Panc1 (cell line): ENCODE measurements around the gene SYF2. TPM values are rescaled to one million over a fixed set of nuclear protein-coding genes. Genes with fewer than 3 reads are reported as not detected.
A peak's percentile ranks its signal among the peaks of the same experiment; 100 is the strongest.
"Not testable (repeated sequence)": the region's sequence is repeated elsewhere in the genome, so short reads cannot be mapped to it uniquely, and the experiment has no call there.

Experiments
- ATAC-seq: fragments of 200-7000 bp; cut with Tn5 transposase; 2 replicates; pipeline ENCODE4 v1.9.1; 2020; ENCODE audit warnings: mild to moderate bottlenecking, moderate library complexity
- BruUV-seq: library from RNA; stranded (reverse); fragments of 400-500 nt; replicated peaks from 2 replicates; lab custom pipeline; 2021; lab: Mats Ljungman, UMichigan
- CTCF ChIA-PET: fragments of 300-600 bp; sonication (Branson Sonifier 250); formaldehyde crosslinking; loops from one replicate; lab custom pipeline; 2022; ENCODE audit warnings: antibody characterized with exemption; lab: Charles Lee
- POLR2A ChIA-PET: fragments of 300-600 bp; sonication (Branson Sonifier 250); formaldehyde crosslinking; loops from one replicate; lab custom pipeline; 2022; ENCODE audit warnings: antibody characterized with exemption; lab: Charles Lee
- DNase-seq: peaks from one replicate; pipeline ENCODE4 v3.0.0-alpha.2; 2010; ENCODE audit warnings: low read depth, low spot score
- H3K27ac ChIP-seq: 2 replicates; pipeline ENCODE4 v1.5.1; 2011; ENCODE audit warnings: mild to moderate bottlenecking, low read length, inconsistent platforms
- H3K27me3 ChIP-seq: fragments of 200-500 bp; sonication (Bioruptor generic); 2 replicates; pipeline ENCODE4 v1.6.0; 2014; ENCODE audit warnings: low read length, inconsistent platforms; ENCODE audit not compliant: control insufficient read depth, insufficient read depth
- H3K36me3 ChIP-seq: fragments of 200-500 bp; sonication (Bioruptor generic); 2 replicates; pipeline ENCODE4 v1.5.1; 2014; ENCODE audit warnings: inconsistent platforms, mild to moderate bottlenecking, low read length, moderate library complexity; ENCODE audit not compliant: control insufficient read depth, insufficient read depth
- H3K4me1 ChIP-seq: 2 replicates; pipeline ENCODE4 v1.5.1; 2011; ENCODE audit warnings: inconsistent platforms, mild to moderate bottlenecking, low read length, moderate library complexity; ENCODE audit not compliant: control insufficient read depth, insufficient read depth
- H3K4me3 ChIP-seq, 2 experiments: 2 replicates each; pipeline ENCODE4 v1.5.1; 2011 to 2012; ENCODE audit warnings: low read depth in 2 of 2, low read length in 2 of 2, mild to moderate bottlenecking in 2 of 2, inconsistent platforms in 1 of 2, moderate library complexity in 1 of 2
- H3K9me3 ChIP-seq: fragments of 200-500 bp; sonication (Bioruptor generic); 2 replicates; pipeline ENCODE4 v1.5.1; 2014; ENCODE audit warnings: low read depth, mild to moderate bottlenecking, inconsistent platforms, low read length, moderate library complexity; ENCODE audit not compliant: control insufficient read depth, insufficient read depth
- POLR2AphosphoS5 ChIP-seq: IDR thresholded peaks from 2 replicates; pipeline ENCODE4 v1.6.1; 2012; ENCODE audit warnings: mild to moderate bottlenecking, low read depth, low read length, moderate library complexity
- SIN3A ChIP-seq: IDR thresholded peaks from 2 replicates; pipeline ENCODE4 v1.6.1; 2012; ENCODE audit warnings: low read depth, mild to moderate bottlenecking, low read length, moderate library complexity, borderline replicate concordance; ENCODE audit not compliant: insufficient read depth
- TCF7L2 ChIP-seq: IDR thresholded peaks from 2 replicates; pipeline ENCODE4 v1.6.1; 2011; ENCODE audit warnings: mild to moderate bottlenecking, low read depth, low read length, inconsistent platforms
- in situ Hi-C: cut with HindIII; loops from 2 replicates; pipeline ENCODE4 v1.10.0; 2016; ENCODE audit warnings: low sequenced_read_pairs, low pct_unique_long_range_greater_than_20kb
- intact Hi-C: fragments of 100-400 bp; cut with micrococcal nuclease; formaldehyde crosslinking; loops from one replicate; pipeline ENCODE4 v1.10.0; 2022; ENCODE audit not compliant: unreplicated experiment
- total RNA-seq: library from RNA; stranded (reverse); gene quantifications from one replicate; pipeline ENCODE4 v1.2.1, GENCODE V29; 2021; ENCODE audit not compliant: unreplicated experiment
- TF ChIP-seq, protein P1 (sequence below), 2 experiments: IDR thresholded peaks; 2 replicates each; pipeline ENCODE4 v1.6.1; 2011 to 2012; ENCODE audit warnings: low read depth in 2 of 2, control low read depth in 1 of 2, low read length in 1 of 2, mild to moderate bottlenecking in 1 of 2, moderate library complexity in 1 of 2; ENCODE audit not compliant: insufficient read depth in 1 of 2
- TF ChIP-seq, protein P2 (sequence below): fragments of 450-650 bp; IDR thresholded peaks from 2 replicates; pipeline ENCODE4 v1.5.1; 2017; ENCODE audit warnings: mild to moderate bottlenecking

SYF2 gene
- total RNA-seq, 1 experiment from 2014 or later: 28.9 TPM

DNA sequence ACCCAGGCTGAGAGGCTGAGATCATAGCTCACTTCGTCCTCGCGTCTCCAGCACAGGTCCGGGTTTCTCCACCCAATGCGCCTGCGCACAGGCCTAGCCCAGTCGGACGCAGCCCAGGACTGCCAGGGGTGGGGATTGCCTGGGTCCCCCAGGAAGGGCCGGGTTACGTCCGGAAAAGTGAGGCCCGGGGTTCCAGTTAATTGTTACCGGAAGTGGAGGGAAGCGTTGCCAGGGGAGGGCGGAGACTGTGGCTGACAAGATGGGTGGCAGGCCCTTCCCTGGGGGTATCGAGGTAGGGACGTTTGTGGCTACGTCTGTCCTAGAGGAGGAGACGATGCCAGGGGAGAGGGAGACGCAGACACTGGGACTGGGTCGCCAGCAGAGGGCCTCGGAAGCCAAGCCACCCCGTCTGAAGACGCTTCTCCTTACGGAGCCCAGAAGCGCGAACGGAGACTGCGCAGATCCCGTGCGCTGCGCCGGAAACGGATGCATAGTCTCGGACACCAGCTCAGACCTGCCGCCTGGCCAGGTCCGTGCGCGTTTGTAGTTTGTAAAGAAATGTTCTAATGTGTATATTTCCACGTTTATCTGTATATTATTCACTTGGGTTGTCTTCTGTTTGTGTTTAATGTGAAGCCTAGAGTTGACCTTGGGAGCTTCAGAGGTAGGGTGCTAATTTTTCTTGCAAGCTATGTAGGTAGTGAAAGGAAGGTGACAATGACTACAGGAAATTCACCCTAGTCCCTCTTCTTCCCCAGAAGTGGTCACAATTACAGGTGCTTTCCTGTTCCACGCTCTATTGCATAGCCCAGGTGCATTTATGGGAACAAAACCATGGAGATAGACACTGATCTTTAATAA is 7.6 kb upstream of the SYF2 start:
- in situ Hi-C loops: no loop called here
- peaks cover 28% of the 10 kb centered on the region for H3K36me3 ChIP-seq
- ATAC-seq: peak; percentile 92
- DNase-seq: peak; percentile 90
- BruUV-seq: no TSS peak
- intact Hi-C loops: no loop called here
- H3K4me1 ChIP-seq: peaks cover 27% of the 10 kb centered on the region
- H3K9me3 ChIP-seq: no peaks in the 10 kb centered on the region
- no peaks in the 10 kb centered on the region for H3K27me3 ChIP-seq
- peak overlapping the region; percentile 46 to 63 for H3K4me3 ChIP-seq
- TF ChIP-seq, protein P1, sequence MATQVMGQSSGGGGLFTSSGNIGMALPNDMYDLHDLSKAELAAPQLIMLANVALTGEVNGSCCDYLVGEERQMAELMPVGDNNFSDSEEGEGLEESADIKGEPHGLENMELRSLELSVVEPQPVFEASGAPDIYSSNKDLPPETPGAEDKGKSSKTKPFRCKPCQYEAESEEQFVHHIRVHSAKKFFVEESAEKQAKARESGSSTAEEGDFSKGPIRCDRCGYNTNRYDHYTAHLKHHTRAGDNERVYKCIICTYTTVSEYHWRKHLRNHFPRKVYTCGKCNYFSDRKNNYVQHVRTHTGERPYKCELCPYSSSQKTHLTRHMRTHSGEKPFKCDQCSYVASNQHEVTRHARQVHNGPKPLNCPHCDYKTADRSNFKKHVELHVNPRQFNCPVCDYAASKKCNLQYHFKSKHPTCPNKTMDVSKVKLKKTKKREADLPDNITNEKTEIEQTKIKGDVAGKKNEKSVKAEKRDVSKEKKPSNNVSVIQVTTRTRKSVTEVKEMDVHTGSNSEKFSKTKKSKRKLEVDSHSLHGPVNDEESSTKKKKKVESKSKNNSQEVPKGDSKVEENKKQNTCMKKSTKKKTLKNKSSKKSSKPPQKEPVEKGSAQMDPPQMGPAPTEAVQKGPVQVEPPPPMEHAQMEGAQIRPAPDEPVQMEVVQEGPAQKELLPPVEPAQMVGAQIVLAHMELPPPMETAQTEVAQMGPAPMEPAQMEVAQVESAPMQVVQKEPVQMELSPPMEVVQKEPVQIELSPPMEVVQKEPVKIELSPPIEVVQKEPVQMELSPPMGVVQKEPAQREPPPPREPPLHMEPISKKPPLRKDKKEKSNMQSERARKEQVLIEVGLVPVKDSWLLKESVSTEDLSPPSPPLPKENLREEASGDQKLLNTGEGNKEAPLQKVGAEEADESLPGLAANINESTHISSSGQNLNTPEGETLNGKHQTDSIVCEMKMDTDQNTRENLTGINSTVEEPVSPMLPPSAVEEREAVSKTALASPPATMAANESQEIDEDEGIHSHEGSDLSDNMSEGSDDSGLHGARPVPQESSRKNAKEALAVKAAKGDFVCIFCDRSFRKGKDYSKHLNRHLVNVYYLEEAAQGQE (IDR thresholded peaks at IDR 0.05; ENCODE audit: insufficient read depth in 1 of 2, low read depth in 2 of 2, low read length in 1 of 2): 0 out of 4 replicates have a peak, but pooled peaks of 1 of the 2 experiments have one; percentile 61
- TF ChIP-seq, protein P2, sequence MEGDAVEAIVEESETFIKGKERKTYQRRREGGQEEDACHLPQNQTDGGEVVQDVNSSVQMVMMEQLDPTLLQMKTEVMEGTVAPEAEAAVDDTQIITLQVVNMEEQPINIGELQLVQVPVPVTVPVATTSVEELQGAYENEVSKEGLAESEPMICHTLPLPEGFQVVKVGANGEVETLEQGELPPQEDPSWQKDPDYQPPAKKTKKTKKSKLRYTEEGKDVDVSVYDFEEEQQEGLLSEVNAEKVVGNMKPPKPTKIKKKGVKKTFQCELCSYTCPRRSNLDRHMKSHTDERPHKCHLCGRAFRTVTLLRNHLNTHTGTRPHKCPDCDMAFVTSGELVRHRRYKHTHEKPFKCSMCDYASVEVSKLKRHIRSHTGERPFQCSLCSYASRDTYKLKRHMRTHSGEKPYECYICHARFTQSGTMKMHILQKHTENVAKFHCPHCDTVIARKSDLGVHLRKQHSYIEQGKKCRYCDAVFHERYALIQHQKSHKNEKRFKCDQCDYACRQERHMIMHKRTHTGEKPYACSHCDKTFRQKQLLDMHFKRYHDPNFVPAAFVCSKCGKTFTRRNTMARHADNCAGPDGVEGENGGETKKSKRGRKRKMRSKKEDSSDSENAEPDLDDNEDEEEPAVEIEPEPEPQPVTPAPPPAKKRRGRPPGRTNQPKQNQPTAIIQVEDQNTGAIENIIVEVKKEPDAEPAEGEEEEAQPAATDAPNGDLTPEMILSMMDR: peak; percentile 81
- TF ChIP-seq SIN3A: no peak
- peak; percentile 97 for TF ChIP-seq POLR2AphosphoS5
- TF ChIP-seq TCF7L2: no peak
- ChIA-PET POLR2A (interaction anchor here (0.5 to 1.0 kb wide), 3 partner anchors 13 to 1443 kb away, joined by 3 to 4 read pairs (median 3); no protein-coding TSS in a partner anchor), CTCF (no interaction called here)
- peak overlapping the region; percentile 96 for H3K27ac ChIP-seq

DNA sequence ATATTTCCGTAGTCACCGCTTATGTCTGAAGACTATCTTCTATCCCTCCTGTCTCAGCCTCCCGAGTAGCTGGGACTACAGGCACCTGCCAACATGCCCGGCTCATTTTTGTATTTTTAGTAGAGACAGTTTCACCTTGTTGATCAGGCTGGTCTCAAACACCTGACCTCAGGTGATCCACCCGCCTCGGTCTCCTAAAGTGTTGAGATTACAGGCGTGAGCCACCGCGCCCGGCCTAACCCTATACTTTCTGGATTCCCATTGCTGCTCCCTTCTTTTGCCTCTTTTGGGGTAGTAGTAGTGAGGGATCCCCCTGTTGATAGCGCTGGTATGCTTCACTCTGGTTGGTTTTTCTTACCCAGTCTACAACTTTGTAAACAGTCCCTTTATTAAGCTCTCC is 5.7 kb upstream of the SYF2 start:
- TF ChIP-seq POLR2AphosphoS5 (no peak), TCF7L2 (no peak), SIN3A (no peak)
- TF ChIP-seq, protein P2: no peak
- TF ChIP-seq, protein P1 (IDR thresholded peaks at IDR 0.05; ENCODE audit: insufficient read depth in 1 of 2, low read depth in 2 of 2, low read length in 1 of 2): no peak
- intact Hi-C loops: no loop called here

DNA sequence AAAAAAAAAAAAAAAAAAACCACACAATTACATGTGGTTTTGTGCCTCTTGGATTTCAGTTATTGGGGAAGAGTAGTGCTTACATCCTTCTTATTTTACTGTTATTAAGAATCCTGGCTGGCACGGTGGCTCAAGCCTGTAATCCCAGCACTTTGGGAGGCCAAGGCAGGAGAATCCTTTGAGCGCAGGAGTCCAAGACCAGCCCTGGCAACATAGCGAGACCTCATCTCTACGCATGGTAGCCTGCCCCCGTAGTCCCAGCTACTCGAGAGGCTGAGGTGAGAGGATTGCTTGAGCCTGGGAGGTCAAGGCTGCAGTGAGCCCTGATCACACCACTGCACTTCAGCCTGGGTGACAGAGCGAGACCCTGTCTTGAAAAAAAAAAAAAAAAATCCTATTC is 4.0 kb upstream of the SYF2 start:
- POLR2A ChIA-PET, CTCF ChIA-PET, DNase-seq, intact Hi-C loops, H3K4me3 ChIP-seq, ATAC-seq, H3K27ac ChIP-seq, H3K27me3 ChIP-seq, BruUV-seq, in situ Hi-C loops, H3K9me3 ChIP-seq: not testable (repeated sequence)
- Histone ChIP-seq H3K4me1 (peaks cover 30% of the 10 kb centered on the region), H3K36me3 (peaks cover 10% of the 10 kb centered on the region; the same call in 1 of the 2 replicates)

More for the DNA sequence above, 5.7 kb upstream of the SYF2 start:
- DNase-seq (no peak), ATAC-seq (no peak)
- Histone ChIP-seq H3K27me3 (no peaks in the 10 kb centered on the region), H3K4me3 (no peak overlapping the region), H3K36me3 (peaks cover 12% of the 10 kb centered on the region), H3K4me1 (peaks cover 33% of the 10 kb centered on the region), H3K9me3 (no peaks in the 10 kb centered on the region), H3K27ac (0 out of 2 replicates have a peak overlapping the region, but pooled peaks have one; percentile 18)
- no TSS peak for BruUV-seq
- ChIA-PET CTCF (no interaction called here), POLR2A (no interaction called here)
- in situ Hi-C loops: no loop called here
